DMS53 treated with DMSO at 0.1 percent for 48 hours (cell line): ENCODE data around the gene BCAT1.

ENCODE experiments used
- DNase-seq: peaks from one replicate; lab custom pipeline; 2025; ENCODE audit not compliant: unreplicated experiment; lab: John Stamatoyannopoulos, UW

The BCAT1 gene

GRCh38 chr12:24772813-24773212, 176.1 kb downstream of the BCAT1 start:
- DNase-seq: no peak

GRCh38 chr12:24770821-24771220, 178.1 kb downstream of the BCAT1 start:
- DNase-seq: no peak

GRCh38 chr12:24770334-24770733, 178.6 kb downstream of the BCAT1 start:
- DNase-seq: no peak

GRCh38 chr12:24769682-24770081, 179.2 kb downstream of the BCAT1 start:
- DNase-seq: no peak

GRCh38 chr12:24768415-24768814, 180.5 kb downstream of the BCAT1 start:
- DNase-seq: no peak

- DNase-seq: no peak
Observed at GRCh38 chr12:24767016-24767415, 181.9 kb downstream of the BCAT1 start.

GRCh38 chr12:24764712-24765111, 184.2 kb downstream of the BCAT1 start:
- no peak for DNase-seq

- no peak for DNase-seq
Observed at GRCh38 chr12:24760606-24761378, 188.1 kb downstream of the BCAT1 start.

GRCh38 chr12:24760162-24760561, 188.7 kb downstream of the BCAT1 start:
- DNase-seq: no peak
